Fibroblast of lung (primary cell): Measurements from ENCODE around the gene DGAT2L6.

Experiments used
- EZH2 ChIP-seq: IDR thresholded peaks from 2 replicates; pipeline ENCODE4 v1.5.1; 2012; ENCODE audit warnings: low read length, control low read depth, mild to moderate bottlenecking; ENCODE audit errors: missing control alignments
- TF ChIP-seq, protein P1 (sequence below), 2 donors: IDR thresholded peaks in 1 of 2; conservative IDR thresholded peaks in 1 of 2; 1 replicate in 1 of 2; 2 replicates in 1 of 2; pipeline ENCODE4 v1.5.1; 2011 to 2012; ENCODE audit warnings: low read length in 2 of 2, control low read depth in 1 of 2, inconsistent platforms in 1 of 2, low read depth in 1 of 2, mild to moderate bottlenecking in 1 of 2

DNA sequence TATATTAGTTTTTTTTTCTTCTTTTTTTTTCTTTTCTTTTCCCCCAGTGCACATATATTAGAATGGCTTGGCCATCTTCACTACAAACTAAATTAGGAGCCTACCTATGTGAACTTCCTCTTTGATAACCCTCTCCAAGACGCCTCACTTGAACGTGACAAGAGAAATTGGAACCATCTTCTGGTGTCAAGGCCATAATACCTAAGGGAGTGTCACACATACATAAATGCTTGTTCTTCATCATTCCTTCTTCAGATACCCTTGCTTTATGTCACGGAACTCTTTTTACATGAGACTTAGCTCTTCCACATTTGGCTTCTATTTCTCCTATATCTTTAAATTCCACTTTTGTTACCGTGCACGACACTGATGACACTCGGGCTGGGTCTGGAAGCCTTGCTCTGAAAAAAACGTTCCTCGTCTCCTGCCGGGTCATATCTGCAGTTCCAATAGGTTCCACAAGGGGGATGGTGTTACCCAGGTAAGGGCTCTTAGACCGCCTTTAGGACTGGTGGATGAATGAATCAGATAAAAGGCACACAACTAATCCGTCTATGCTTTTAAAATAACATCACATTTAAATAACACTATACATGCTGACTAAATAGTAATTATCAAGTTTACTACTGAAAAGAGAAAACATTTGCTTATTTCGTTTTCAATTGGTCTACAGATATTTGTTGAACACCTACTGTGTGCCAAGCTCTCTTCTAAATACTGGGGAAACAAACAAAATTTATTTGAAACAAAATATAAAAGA, 19.9 kb downstream of the DGAT2L6 start:
- TF ChIP-seq, protein P1, sequence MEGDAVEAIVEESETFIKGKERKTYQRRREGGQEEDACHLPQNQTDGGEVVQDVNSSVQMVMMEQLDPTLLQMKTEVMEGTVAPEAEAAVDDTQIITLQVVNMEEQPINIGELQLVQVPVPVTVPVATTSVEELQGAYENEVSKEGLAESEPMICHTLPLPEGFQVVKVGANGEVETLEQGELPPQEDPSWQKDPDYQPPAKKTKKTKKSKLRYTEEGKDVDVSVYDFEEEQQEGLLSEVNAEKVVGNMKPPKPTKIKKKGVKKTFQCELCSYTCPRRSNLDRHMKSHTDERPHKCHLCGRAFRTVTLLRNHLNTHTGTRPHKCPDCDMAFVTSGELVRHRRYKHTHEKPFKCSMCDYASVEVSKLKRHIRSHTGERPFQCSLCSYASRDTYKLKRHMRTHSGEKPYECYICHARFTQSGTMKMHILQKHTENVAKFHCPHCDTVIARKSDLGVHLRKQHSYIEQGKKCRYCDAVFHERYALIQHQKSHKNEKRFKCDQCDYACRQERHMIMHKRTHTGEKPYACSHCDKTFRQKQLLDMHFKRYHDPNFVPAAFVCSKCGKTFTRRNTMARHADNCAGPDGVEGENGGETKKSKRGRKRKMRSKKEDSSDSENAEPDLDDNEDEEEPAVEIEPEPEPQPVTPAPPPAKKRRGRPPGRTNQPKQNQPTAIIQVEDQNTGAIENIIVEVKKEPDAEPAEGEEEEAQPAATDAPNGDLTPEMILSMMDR (conservative IDR thresholded peaks at IDR 0.05 in 1 of 2, IDR thresholded peaks at IDR 0.05 in 1 of 2; ENCODE audit: low read depth in 1 of 2, low read length in 2 of 2): peak; percentile 52 to 65
- TF ChIP-seq EZH2: no peak
